Endodermal cell (in vitro differentiated cells): ENCODE measurements around the gene ZBTB37. TPM values are rescaled to one million over a fixed set of nuclear protein-coding genes. Genes with fewer than 3 reads are reported as not detected.

ENCODE experiments used
- DNase-seq: peaks from one replicate; pipeline ENCODE4 v3.0.0-alpha.2; 2017
- H3K27ac ChIP-seq: 2 replicates; pipeline ENCODE4 v1.5.1; 2013; ENCODE audit warnings: mild to moderate bottlenecking, low read depth, low read length, moderate library complexity
- H3K27me3 ChIP-seq: 2 replicates; pipeline ENCODE4 v1.6.1; 2013; ENCODE audit warnings: mild to moderate bottlenecking, low read length, moderate library complexity; ENCODE audit not compliant: insufficient read depth, control insufficient read depth, poor library complexity, severe bottlenecking
- H3K36me3 ChIP-seq: 2 replicates; pipeline ENCODE4 v1.7.0; 2013; ENCODE audit warnings: mild to moderate bottlenecking, low read length, moderate library complexity; ENCODE audit not compliant: control insufficient read depth, insufficient read depth
- H3K4me1 ChIP-seq: one replicate; pipeline ENCODE4 v1.7.0; 2013; ENCODE audit warnings: low read length; ENCODE audit not compliant: control insufficient read depth, insufficient read depth
- H3K4me3 ChIP-seq: 2 replicates; pipeline ENCODE4 v1.5.1; 2013; ENCODE audit warnings: mild to moderate bottlenecking, low read length, moderate library complexity
- H3K9ac ChIP-seq: 2 replicates; pipeline ENCODE4 v1.6.1; 2013; ENCODE audit warnings: mild to moderate bottlenecking, low read length, moderate library complexity; ENCODE audit not compliant: poor library complexity, severe bottlenecking; ENCODE audit errors: extremely low read depth
- H3K9me3 ChIP-seq: 2 replicates; pipeline ENCODE4 v1.6.1; 2013; ENCODE audit warnings: mild to moderate bottlenecking, low read length, moderate library complexity; ENCODE audit not compliant: control insufficient read depth
- H3K27ac Mint-ChIP-seq: 2 replicates; pipeline ENCODE4 v1.8.0; 2020; ENCODE audit warnings: mixed read lengths
- H3K27me3 Mint-ChIP-seq: 2 replicates; pipeline ENCODE4 v1.8.0; 2021; ENCODE audit warnings: mild to moderate bottlenecking, mixed read lengths; ENCODE audit not compliant: insufficient read depth
- H3K36me3 Mint-ChIP-seq: 2 replicates; pipeline ENCODE4 v1.8.0; 2020; ENCODE audit warnings: low read depth, mixed read lengths
- H3K4me1 Mint-ChIP-seq: 2 replicates; pipeline ENCODE4 v1.8.0; 2020; ENCODE audit warnings: mixed read lengths
- H3K4me3 Mint-ChIP-seq: 2 replicates; pipeline ENCODE4 v1.8.0; 2020; ENCODE audit warnings: mild to moderate bottlenecking, moderate library complexity, mixed read lengths
- H3K9me3 Mint-ChIP-seq: 2 replicates; pipeline ENCODE4 v1.8.0; 2020; ENCODE audit warnings: mild to moderate bottlenecking, mixed read lengths
- WGBS, 2 experiments: methylation state at CpG; one replicate each; pipeline versions ENCODE4 v1.1.5 to v1.1.7; 2013; ENCODE audit warnings: missing lambda C conversion rate in 2 of 2, mixed read lengths in 1 of 2; ENCODE audit not compliant: insufficient coverage in 1 of 2, insufficient read length in 1 of 2; 5-methylcytosine and 5-hydroxymethylcytosine counted together
- total RNA-seq, 2 donors: library from RNA; stranded (reverse); fragmentation: NEBNext Ultra II Directional in 1 of 2; extraction: Animal tissue kit (Norgen Biotek cat#: 25700) in 1 of 2; gene quantifications; 2 replicates in 1 of 2; 3 replicates in 1 of 2; pipeline ENCODE4 v1.2.1, GENCODE V29; 2021
- TF ChIP-seq, protein P1 (sequence below): fragments of 200-600 bp; sonication (generic); conservative IDR thresholded peaks from 2 replicates; pipeline ENCODE4 v1.5.0; 2021; ENCODE audit warnings: antibody characterized with exemption, mild to moderate bottlenecking

ZBTB37 gene
- total RNA-seq, 2 donors from 2014 or later: 17.4 to 24.2 TPM

DNA sequence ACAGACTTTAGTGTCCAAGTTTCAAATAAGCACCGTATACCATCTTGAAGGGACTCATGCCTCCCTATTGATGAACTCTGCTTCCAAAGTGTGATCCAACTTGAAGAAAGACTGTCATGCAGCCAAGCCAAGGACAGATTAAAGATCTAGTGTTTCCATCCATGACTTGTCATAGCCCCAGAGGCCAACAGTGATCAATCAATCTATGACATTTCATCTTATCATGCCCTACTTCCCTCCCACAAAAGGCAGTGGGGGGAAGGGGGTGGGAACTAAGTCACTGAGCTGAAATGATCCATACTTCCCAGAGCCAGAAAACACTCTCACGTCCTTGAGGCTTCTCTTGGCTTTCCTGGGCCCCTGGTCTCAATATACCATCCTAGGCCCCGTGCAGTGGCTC lies 44.9 kb downstream of the ZBTB37 start:
- Mint-ChIP-seq H3K27ac (no peak overlapping the region), H3K9me3 (no peaks in the 10 kb centered on the region), H3K4me3 (no peak overlapping the region), H3K4me1 (no peaks in the 10 kb centered on the region), H3K36me3 (peaks cover 5% of the 10 kb centered on the region), H3K27me3 (no peaks in the 10 kb centered on the region)
- TF ChIP-seq, protein P1, sequence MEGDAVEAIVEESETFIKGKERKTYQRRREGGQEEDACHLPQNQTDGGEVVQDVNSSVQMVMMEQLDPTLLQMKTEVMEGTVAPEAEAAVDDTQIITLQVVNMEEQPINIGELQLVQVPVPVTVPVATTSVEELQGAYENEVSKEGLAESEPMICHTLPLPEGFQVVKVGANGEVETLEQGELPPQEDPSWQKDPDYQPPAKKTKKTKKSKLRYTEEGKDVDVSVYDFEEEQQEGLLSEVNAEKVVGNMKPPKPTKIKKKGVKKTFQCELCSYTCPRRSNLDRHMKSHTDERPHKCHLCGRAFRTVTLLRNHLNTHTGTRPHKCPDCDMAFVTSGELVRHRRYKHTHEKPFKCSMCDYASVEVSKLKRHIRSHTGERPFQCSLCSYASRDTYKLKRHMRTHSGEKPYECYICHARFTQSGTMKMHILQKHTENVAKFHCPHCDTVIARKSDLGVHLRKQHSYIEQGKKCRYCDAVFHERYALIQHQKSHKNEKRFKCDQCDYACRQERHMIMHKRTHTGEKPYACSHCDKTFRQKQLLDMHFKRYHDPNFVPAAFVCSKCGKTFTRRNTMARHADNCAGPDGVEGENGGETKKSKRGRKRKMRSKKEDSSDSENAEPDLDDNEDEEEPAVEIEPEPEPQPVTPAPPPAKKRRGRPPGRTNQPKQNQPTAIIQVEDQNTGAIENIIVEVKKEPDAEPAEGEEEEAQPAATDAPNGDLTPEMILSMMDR: no peak
- H3K9ac ChIP-seq: no peak overlapping the region
- WGBS, 2 experiments: 94 to 100% methylated on average over 2 to 3 of the region's 3 CpGs
- no peak overlapping the region for H3K4me3 ChIP-seq
- no peaks in the 10 kb centered on the region for H3K9me3 ChIP-seq
- H3K4me1 ChIP-seq: no peaks in the 10 kb centered on the region
- H3K27me3 ChIP-seq: no peaks in the 10 kb centered on the region
- H3K36me3 ChIP-seq: no peaks in the 10 kb centered on the region
- H3K27ac ChIP-seq: no peak overlapping the region
- DNase-seq: no peak

DNA sequence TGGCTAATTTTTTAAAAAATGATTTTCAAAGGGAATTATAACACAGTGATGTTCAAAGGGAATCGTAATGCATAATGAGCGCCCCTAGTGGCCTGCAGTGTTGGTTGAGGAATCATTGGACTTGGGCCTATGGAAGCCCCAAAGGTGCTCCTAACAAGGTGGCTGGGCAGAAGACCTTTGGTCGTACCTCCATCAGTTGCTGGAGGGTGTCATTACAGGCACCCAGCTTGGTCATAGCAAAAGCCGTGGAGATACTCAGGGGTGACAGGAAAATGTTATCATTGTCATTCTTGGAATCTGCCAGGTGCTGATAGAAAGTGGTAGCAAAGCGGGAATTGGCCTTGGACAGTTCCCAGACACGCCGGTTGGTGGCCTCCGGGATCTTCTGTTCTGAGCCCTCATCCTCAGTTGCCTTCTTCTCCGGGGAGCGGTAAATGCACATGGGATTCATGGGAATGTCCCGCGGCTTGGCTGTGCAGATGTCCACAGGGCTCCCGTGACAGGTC lies 46.2 kb downstream of the ZBTB37 start:
- Histone ChIP-seq H3K9ac (no peak overlapping the region), H3K4me3 (no peak overlapping the region), H3K9me3 (no peaks in the 10 kb centered on the region), H3K27ac (no peak overlapping the region), H3K4me1 (no peaks in the 10 kb centered on the region), H3K36me3 (no peaks in the 10 kb centered on the region), H3K27me3 (no peaks in the 10 kb centered on the region)
- H3K27me3 Mint-ChIP-seq: no peaks in the 10 kb centered on the region
- WGBS, 2 experiments: 83 to 84% methylated on average over 13 of the region's 13 CpGs
- H3K9me3 Mint-ChIP-seq: no peaks in the 10 kb centered on the region
- H3K4me1 Mint-ChIP-seq: no peaks in the 10 kb centered on the region
- peak; percentile 80 for DNase-seq
- peaks cover 4% of the 10 kb centered on the region for H3K36me3 Mint-ChIP-seq
- TF ChIP-seq, protein P1: peak; percentile 92
- no peak overlapping the region for H3K27ac Mint-ChIP-seq
- H3K4me3 Mint-ChIP-seq: no peak overlapping the region

DNA sequence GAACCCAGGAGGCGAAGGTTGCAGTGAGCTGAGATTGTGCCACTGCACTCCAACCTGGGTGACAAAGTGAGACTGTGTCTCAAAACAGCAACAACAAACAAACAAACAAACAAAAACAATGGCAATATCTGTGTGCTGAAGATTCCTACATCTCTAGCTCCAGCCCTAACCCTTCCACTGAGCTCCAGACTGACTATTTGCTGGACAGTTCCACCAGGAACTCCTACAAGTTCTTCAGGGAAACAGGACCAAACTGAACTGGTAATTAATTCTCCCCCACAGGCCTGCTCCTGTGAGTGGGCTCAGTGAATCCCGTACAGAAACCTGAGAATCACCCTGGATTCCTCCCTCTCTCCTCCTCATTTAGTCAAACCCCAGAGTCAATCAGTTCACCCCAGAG lies 47.4 kb downstream of the ZBTB37 start:
- no peak overlapping the region for H3K4me3 ChIP-seq
- Mint-ChIP-seq H3K4me3 (no peak overlapping the region), H3K27me3 (no peaks in the 10 kb centered on the region), H3K36me3 (no peaks in the 10 kb centered on the region), H3K9me3 (no peaks in the 10 kb centered on the region), H3K27ac (no peak overlapping the region), H3K4me1 (no peaks in the 10 kb centered on the region)
- WGBS, 2 experiments: 88 to 90% methylated on average over 2 of the region's 2 CpGs
- no peaks in the 10 kb centered on the region for H3K4me1 ChIP-seq
- no peak for DNase-seq
- no peak overlapping the region for H3K27ac ChIP-seq
- H3K9ac ChIP-seq: no peak overlapping the region
- H3K9me3 ChIP-seq: no peaks in the 10 kb centered on the region
- TF ChIP-seq, protein P1: no peak
- H3K27me3 ChIP-seq: no peaks in the 10 kb centered on the region
- no peaks in the 10 kb centered on the region for H3K36me3 ChIP-seq
